ENCODE measurements around the gene IL6R.

Gene IL6R

GRCh38 chr1:154435599-154436200 is 30.6 kb downstream of the IL6R start:
- DNase-seq (ENCODE audit: low read depth), result no peak
- no peak overlapping the region for H3K4me3 ChIP-seq (ENCODE audit: low read depth, low read length)
- TF ChIP-seq CTCF (IDR thresholded peaks at IDR 0.05; ENCODE audit: low read depth, low read length) (no peak), MYC (IDR thresholded peaks at IDR 0.05; ENCODE audit: low read depth, low read length) (no peak), POLR2A (IDR thresholded peaks at IDR 0.05; ENCODE audit: extremely low read depth, insufficient read length) (no peak), MAX (IDR thresholded peaks at IDR 0.05; ENCODE audit: low read depth, low read length) (no peak)

- no peak overlapping the region for H3K4me3 ChIP-seq (ENCODE audit: low read depth, low read length)
- no peak for DNase-seq (ENCODE audit: low read depth)
- no peak for TF ChIP-seq CTCF (IDR thresholded peaks at IDR 0.05; ENCODE audit: low read depth, low read length)
- no peak for TF ChIP-seq MAX (IDR thresholded peaks at IDR 0.05; ENCODE audit: low read depth, low read length)
- TF ChIP-seq MYC (IDR thresholded peaks at IDR 0.05; ENCODE audit: low read depth, low read length), result no peak
- TF ChIP-seq POLR2A (IDR thresholded peaks at IDR 0.05; ENCODE audit: extremely low read depth, insufficient read length), result no peak
These were observed 31.3 kb downstream of the IL6R start for GRCh38 chr1:154436433-154436832.

GRCh38 chr1:154440036-154440804 is 35.1 kb downstream of the IL6R start:
- TF ChIP-seq CTCF (IDR thresholded peaks at IDR 0.05; ENCODE audit: low read depth, low read length) (no peak), MYC (IDR thresholded peaks at IDR 0.05; ENCODE audit: low read depth, low read length) (no peak), POLR2A (IDR thresholded peaks at IDR 0.05; ENCODE audit: extremely low read depth, insufficient read length) (no peak), MAX (IDR thresholded peaks at IDR 0.05; ENCODE audit: low read depth, low read length) (no peak)
- H3K4me3 ChIP-seq (ENCODE audit: low read depth, low read length), result no peak overlapping the region
- no peak for DNase-seq (ENCODE audit: low read depth)

GRCh38 chr1:154441241-154441888 is 36.2 kb downstream of the IL6R start:
- TF ChIP-seq POLR2A (IDR thresholded peaks at IDR 0.05; ENCODE audit: extremely low read depth, insufficient read length), result no peak
- TF ChIP-seq MYC (IDR thresholded peaks at IDR 0.05; ENCODE audit: low read depth, low read length), result no peak
- no peak for TF ChIP-seq CTCF (IDR thresholded peaks at IDR 0.05; ENCODE audit: low read depth, low read length)
- no peak for TF ChIP-seq MAX (IDR thresholded peaks at IDR 0.05; ENCODE audit: low read depth, low read length)
- no peak overlapping the region for H3K4me3 ChIP-seq (ENCODE audit: low read depth, low read length)
- DNase-seq (ENCODE audit: low read depth), result no peak

- no peak overlapping the region for H3K4me3 ChIP-seq (ENCODE audit: low read depth, low read length)
- no peak for TF ChIP-seq MAX (IDR thresholded peaks at IDR 0.05; ENCODE audit: low read depth, low read length)
- TF ChIP-seq CTCF (IDR thresholded peaks at IDR 0.05; ENCODE audit: low read depth, low read length), result peak; percentile 51
- DNase-seq (ENCODE audit: low read depth), result no peak
These were observed 37.0 kb downstream of the IL6R start for GRCh38 chr1:154442006-154442740.

Data from NB4 (cell line).